Measurements from ENCODE around the gene TREM2. TPM values are rescaled to one million over a fixed set of nuclear protein-coding genes. Genes with fewer than 3 reads are reported as not detected.

TREM2 gene
- total and polyA plus RNA-seq, 2 of the 13 experiments (the other 11 are each of a cell fraction or from before 2014, with no cell fraction given): 0.11 TPM; not detected in 1

DNA sequence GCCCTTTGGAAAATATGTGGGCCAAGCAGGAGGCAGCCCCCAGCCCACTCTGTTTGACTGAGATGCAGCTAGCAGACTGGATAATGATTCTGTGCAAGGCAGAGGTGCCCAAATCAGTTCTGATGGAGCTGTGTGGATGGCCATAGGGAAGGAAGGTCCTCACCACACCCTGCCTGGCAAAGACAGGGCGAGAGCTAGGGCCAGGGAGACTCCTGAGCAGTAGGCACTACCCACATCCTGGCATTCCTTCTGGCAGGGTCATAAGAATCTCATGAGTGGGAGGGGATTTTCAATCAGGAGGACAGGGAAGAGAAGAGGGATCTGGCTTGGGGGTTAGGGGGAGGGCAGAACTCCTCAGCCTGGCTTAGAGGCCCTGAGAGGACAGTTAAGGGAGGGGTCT, 18.6 kb upstream of the TREM2 start:
- ATAC-seq: no peak
- in situ Hi-C loops (cut with HindIII; ENCODE audit: extremely low pct_ligation_motif_present, low pct_unique_long_range_greater_than_20kb) (loop anchor here (5.0 kb wide), 1 partner anchor 89 kb away; no protein-coding TSS in a partner anchor), intact Hi-C loops (cut with micrococcal nuclease; ENCODE audit: unreplicated experiment) (no loop called here)
- Histone ChIP-seq H4K20me1 (ENCODE audit: insufficient read depth, low read length) (no peaks in the 10 kb centered on the region), H2AFZ (ENCODE audit: low read length) (no peak overlapping the region), H3K27ac (ENCODE audit: extremely low read length, insufficient read depth, low read length) (no peak overlapping the region), H3K4me2 (ENCODE audit: low read depth, low read length) (no peak overlapping the region), H3K79me2 (ENCODE audit: insufficient read depth, low read length) (no peaks in the 10 kb centered on the region), H3K4me1 (ENCODE audit: insufficient read depth, low read length) (peaks cover 11% of the 10 kb centered on the region), H3K9ac (ENCODE audit: insufficient read depth, low read depth, low read length) (no peak overlapping the region), H3K9me3 (ENCODE audit: low read length) (no peaks in the 10 kb centered on the region), H3K4me3 (replicated peaks in 1 of 3; ENCODE audit: insufficient read depth in 1 of 3, low read depth in 2 of 3, low read length in 3 of 3) (no peak overlapping the region), H3K36me3 (replicated peaks in 1 of 2; ENCODE audit: control insufficient read depth in 1 of 2, insufficient read depth in 2 of 2, low read length in 2 of 2) (no peaks in the 10 kb centered on the region), H3K27me3 (ENCODE audit: control insufficient read depth in 1 of 2, insufficient read depth in 2 of 2, low read length in 2 of 2) (peaks cover 5 to 23% of the 10 kb centered on the region in 2 experiments; a peak in 4 of 5 replicates)
- WGBS (ENCODE audit: low lambda C conversion rate): 0% methylated on average over 1 of the region's 1 CpG
- CTCF ChIA-PET (ENCODE audit: low intra/inter-chr PET ratio, low total read pairs): interaction anchor here (2.8 kb wide), 1 partner anchor 89 kb away, joined by 19 read pairs; no protein-coding TSS in a partner anchor
- DNase-seq (ENCODE audit: low spot score): no peak
- TF ChIP-seq SIN3A (IDR thresholded peaks at IDR 0.05; ENCODE audit: borderline replicate concordance, low read depth, low read length) (no peak), HOXA7 (CRISPR knock-in tag; IDR thresholded peaks at IDR 0.05) (no peak), TCF7 (IDR thresholded peaks at IDR 0.05; ENCODE audit: low read depth) (no peak), ZNF232 (CRISPR knock-in tag; IDR thresholded peaks at IDR 0.05; ENCODE audit: borderline replicate concordance) (no peak), HCFC1 (IDR thresholded peaks at IDR 0.05; ENCODE audit: low read depth, low read length) (no peak), ZNF432 (CRISPR knock-in tag; IDR thresholded peaks at IDR 0.05; ENCODE audit: borderline replicate concordance) (no peak)
- TF ChIP-seq, protein P1, sequence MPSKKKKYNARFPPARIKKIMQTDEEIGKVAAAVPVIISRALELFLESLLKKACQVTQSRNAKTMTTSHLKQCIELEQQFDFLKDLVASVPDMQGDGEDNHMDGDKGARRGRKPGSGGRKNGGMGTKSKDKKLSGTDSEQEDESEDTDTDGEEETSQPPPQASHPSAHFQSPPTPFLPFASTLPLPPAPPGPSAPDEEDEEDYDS (CRISPR knock-in tag; IDR thresholded peaks at IDR 0.05): no peak
- FAIRE-seq: no peak
- no TSS peak for BruUV-seq (replicated peaks)
- POLR2A ChIA-PET: interaction anchor here (0.8 kb wide), 1 partner anchor 109 kb away, joined by 3 read pairs; the partner anchor contains the start of genes NFYA and OARD1

DNA sequence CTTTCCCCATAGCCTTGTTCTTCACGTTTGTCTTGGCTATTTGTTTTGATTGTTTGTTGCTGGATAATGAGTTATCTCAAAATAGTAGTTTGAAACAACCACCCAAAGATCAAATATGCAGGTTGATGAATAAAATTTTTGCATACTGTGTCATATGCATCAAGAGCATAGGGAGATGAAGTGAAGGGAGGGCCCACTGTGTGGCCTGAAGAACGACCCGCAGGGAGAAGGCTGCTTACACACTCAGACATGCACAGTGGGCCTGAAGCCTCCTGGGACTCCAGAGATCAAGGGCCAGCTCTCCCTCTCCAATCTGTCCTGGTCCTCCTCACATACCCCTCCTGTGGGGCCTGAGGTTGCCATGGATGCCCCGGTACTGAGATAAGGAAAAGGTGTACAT, 16.2 kb upstream of the TREM2 start:
- no peak overlapping the region for H2AFZ ChIP-seq (ENCODE audit: low read length)
- peaks cover 11% of the 10 kb centered on the region for H3K4me1 ChIP-seq (ENCODE audit: insufficient read depth, low read length)
- no peaks in the 10 kb centered on the region for H3K79me2 ChIP-seq (ENCODE audit: insufficient read depth, low read length)
- intact Hi-C loops (cut with micrococcal nuclease; ENCODE audit: unreplicated experiment): no loop called here
- 29% methylated on average over 4 of the region's 4 CpGs for WGBS (ENCODE audit: low lambda C conversion rate)
- DNase-seq (ENCODE audit: low spot score): no peak
- H3K27me3 ChIP-seq (ENCODE audit: control insufficient read depth in 1 of 2, insufficient read depth in 2 of 2, low read length in 2 of 2): peaks cover 0 to 4% of the 10 kb centered on the region in 2 experiments; a peak in 1 of 5 replicates
- ChIA-PET CTCF (ENCODE audit: low intra/inter-chr PET ratio, low total read pairs) (no interaction called here), POLR2A (no interaction called here)
- no TSS peak for BruUV-seq (replicated peaks)
- H3K9ac ChIP-seq (ENCODE audit: insufficient read depth, low read depth, low read length): no peak overlapping the region
- H3K27ac ChIP-seq (ENCODE audit: extremely low read length, insufficient read depth, low read length): no peak overlapping the region
- in situ Hi-C loops (cut with HindIII; ENCODE audit: extremely low pct_ligation_motif_present, low pct_unique_long_range_greater_than_20kb): no loop called here
- H4K20me1 ChIP-seq (ENCODE audit: insufficient read depth, low read length): no peaks in the 10 kb centered on the region
- no peak overlapping the region for H3K4me3 ChIP-seq (replicated peaks in 1 of 3; ENCODE audit: insufficient read depth in 1 of 3, low read depth in 2 of 3, low read length in 3 of 3)
- FAIRE-seq: no peak
- H3K9me3 ChIP-seq (ENCODE audit: low read length): no peaks in the 10 kb centered on the region
- no peaks in the 10 kb centered on the region for H3K36me3 ChIP-seq (replicated peaks in 1 of 2; ENCODE audit: control insufficient read depth in 1 of 2, insufficient read depth in 2 of 2, low read length in 2 of 2)
- ATAC-seq: no peak
- no peak overlapping the region for H3K4me2 ChIP-seq (ENCODE audit: low read depth, low read length)
- TF ChIP-seq, protein P2, sequence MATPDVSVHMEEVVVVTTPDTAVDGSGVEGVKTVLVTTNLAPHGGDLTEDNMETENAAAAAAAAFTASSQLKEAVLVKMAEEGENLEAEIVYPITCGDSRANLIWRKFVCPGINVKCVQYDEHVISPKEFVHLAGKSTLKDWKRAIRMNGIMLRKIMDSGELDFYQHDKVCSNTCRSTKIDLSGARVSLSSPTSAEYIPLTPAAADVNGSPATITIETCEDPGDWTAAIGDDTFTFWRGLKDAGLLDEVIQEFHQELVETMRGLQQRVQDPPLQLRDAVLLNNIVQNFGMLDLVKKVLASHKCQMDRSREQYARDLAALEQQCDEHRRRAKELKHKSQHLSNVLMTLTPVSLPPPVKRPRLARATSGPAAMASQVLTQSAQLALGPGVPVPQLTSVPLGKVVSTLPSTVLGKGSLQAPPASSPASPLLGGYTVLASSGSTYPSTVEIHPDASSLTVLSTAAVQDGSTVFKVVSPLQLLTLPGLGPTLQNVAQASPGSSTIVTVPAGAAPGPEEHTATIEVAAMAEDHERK (CRISPR knock-in tag; IDR thresholded peaks at IDR 0.05; ENCODE audit: low read depth): no peak
- TF ChIP-seq, protein P3, sequence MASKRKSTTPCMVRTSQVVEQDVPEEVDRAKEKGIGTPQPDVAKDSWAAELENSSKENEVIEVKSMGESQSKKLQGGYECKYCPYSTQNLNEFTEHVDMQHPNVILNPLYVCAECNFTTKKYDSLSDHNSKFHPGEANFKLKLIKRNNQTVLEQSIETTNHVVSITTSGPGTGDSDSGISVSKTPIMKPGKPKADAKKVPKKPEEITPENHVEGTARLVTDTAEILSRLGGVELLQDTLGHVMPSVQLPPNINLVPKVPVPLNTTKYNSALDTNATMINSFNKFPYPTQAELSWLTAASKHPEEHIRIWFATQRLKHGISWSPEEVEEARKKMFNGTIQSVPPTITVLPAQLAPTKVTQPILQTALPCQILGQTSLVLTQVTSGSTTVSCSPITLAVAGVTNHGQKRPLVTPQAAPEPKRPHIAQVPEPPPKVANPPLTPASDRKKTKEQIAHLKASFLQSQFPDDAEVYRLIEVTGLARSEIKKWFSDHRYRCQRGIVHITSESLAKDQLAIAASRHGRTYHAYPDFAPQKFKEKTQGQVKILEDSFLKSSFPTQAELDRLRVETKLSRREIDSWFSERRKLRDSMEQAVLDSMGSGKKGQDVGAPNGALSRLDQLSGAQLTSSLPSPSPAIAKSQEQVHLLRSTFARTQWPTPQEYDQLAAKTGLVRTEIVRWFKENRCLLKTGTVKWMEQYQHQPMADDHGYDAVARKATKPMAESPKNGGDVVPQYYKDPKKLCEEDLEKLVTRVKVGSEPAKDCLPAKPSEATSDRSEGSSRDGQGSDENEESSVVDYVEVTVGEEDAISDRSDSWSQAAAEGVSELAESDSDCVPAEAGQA (IDR thresholded peaks at IDR 0.05; ENCODE audit: low read depth): no peak
- TF ChIP-seq, protein P3 (CRISPR knock-in tag; IDR thresholded peaks at IDR 0.05; ENCODE audit: borderline replicate concordance): no peak
- TF ChIP-seq ZNF850 (CRISPR knock-in tag; conservative IDR thresholded peaks at IDR 0.05): no peak
